Measurements from ENCODE around the gene RC3H2. TPM values are rescaled to one million over a fixed set of nuclear protein-coding genes. Genes with fewer than 3 reads are reported as not detected.
"Not testable (repeated sequence)": the region's sequence is repeated elsewhere in the genome, so short reads cannot be mapped to it uniquely, and the experiment has no call there.

Gene RC3H2
- total RNA-seq, 6 experiments from 2014 or later = 14.1 to 20.7 (median 19.4) TPM

GRCh38 chr9:122912964-122913673 lies 8.0 kb upstream of the RC3H2 start, which contains the start of gene ZBTB6:
Gene ZBTB6, minus strand, starts transcription at chr9:122913323. Its CDS starts 1,251 bp downstream, at chr9:122912072.
- intact Hi-C loops (cut with DNase I) = no loop called here
- WGBS (ENCODE audit: insufficient coverage, low coverage, low lambda C conversion rate, missing lambda C conversion rate) = under 1% methylated on average over 32 of the region's 35 CpGs
- Histone ChIP-seq H3K27me3 (no peaks in the 10 kb centered on the region), H3K27ac (peak within 1 kb of the TSS in 2 of 3 donors; percentile 53 to 70), H3K9me3 (no peaks in the 10 kb centered on the region), H3K4me3 (peak within 1 kb of the TSS; percentile 82 to 90 (median 85)), H3K4me1 (peaks cover 0 to 9% (median 0%) of the 10 kb centered on the region in 4 donors), H3K36me3 (peaks cover 0 to 10% (median 0%) of the 10 kb centered on the region in 4 donors)
- peak; percentile 99 to 100 (median 100) for ATAC-seq
- peak; percentile 66 to 85 (median 75) for DNase-seq
- TF ChIP-seq POLR2A (IDR thresholded peaks at IDR 0.05) (peak; percentile 48), CTCF (IDR thresholded peaks at IDR 0.05) (no peak)

GRCh38 chr9:122912671-122912963 lies 7.5 kb upstream of the RC3H2 start:
- Histone ChIP-seq H3K9me3 (no peaks in the 10 kb centered on the region), H3K27ac (peak overlapping the region in 2 of 3 donors; percentile 53 to 70), H3K27me3 (no peaks in the 10 kb centered on the region), H3K4me3 (peak overlapping the region; percentile 82 to 90 (median 85)), H3K4me1 (peaks cover 0 to 9% (median 0%) of the 10 kb centered on the region in 4 donors), H3K36me3 (peaks cover 0 to 10% (median 0%) of the 10 kb centered on the region in 4 donors)
- TF ChIP-seq CTCF (IDR thresholded peaks at IDR 0.05) = no peak
- no peak for TF ChIP-seq POLR2A (IDR thresholded peaks at IDR 0.05)
- WGBS (ENCODE audit: insufficient coverage, low coverage, low lambda C conversion rate, missing lambda C conversion rate) = 1% methylated on average over 9 of the region's 9 CpGs
- no peak for DNase-seq
- no peak for ATAC-seq
- intact Hi-C loops (cut with DNase I) = no loop called here

GRCh38 chr9:122906122-122906521 lies 963 bp upstream of the RC3H2 start:
- H3K27ac ChIP-seq; H3K9me3 ChIP-seq; intact Hi-C loops (cut with DNase I); H3K27me3 ChIP-seq; H3K4me3 ChIP-seq; ATAC-seq; DNase-seq; H3K36me3 ChIP-seq: not testable (repeated sequence)
- peaks cover 0 to 12% (median 0%) of the 10 kb centered on the region in 4 donors for H3K4me1 ChIP-seq
- 95% methylated on average over 16 of the region's 16 CpGs for WGBS (ENCODE audit: insufficient coverage, low coverage, low lambda C conversion rate, missing lambda C conversion rate)

GRCh38 chr9:122904466-122904822 lies 715 bp downstream of the RC3H2 start:
- WGBS (ENCODE audit: insufficient coverage, low coverage, low lambda C conversion rate, missing lambda C conversion rate) = 1% methylated on average over 7 of the region's 8 CpGs
- ATAC-seq = peak; percentile 43 to 47 (median 44)
- intact Hi-C loops (cut with DNase I) = no loop called here
- Histone ChIP-seq H3K27me3 (no peaks in the 10 kb centered on the region), H3K4me1 (peaks cover 0 to 12% (median 0%) of the 10 kb centered on the region in 4 donors), H3K4me3 (peak overlapping the region; percentile 87 to 94 (median 92)), H3K9me3 (no peaks in the 10 kb centered on the region), H3K36me3 (no peaks in the 10 kb centered on the region), H3K27ac (peak overlapping the region; percentile 76 to 89 (median 86))
- TF ChIP-seq CTCF (IDR thresholded peaks at IDR 0.05) = no peak
- no peak for TF ChIP-seq POLR2A (IDR thresholded peaks at IDR 0.05)
- DNase-seq = peak in 2 of 3 donors; percentile 46 to 66

- TF ChIP-seq CTCF (IDR thresholded peaks at IDR 0.05) = no peak
- Histone ChIP-seq H3K36me3 (peaks cover 0 to 10% (median 5%) of the 10 kb centered on the region in 4 donors), H3K9me3 (no peaks in the 10 kb centered on the region), H3K4me3 (no peak overlapping the region), H3K27me3 (no peaks in the 10 kb centered on the region), H3K4me1 (peaks cover 0 to 12% (median 0%) of the 10 kb centered on the region in 4 donors), H3K27ac (peak overlapping the region in 1 of 3 donors; percentile 6)
- DNase-seq (no peak), ATAC-seq (no peak)
- intact Hi-C loops (cut with DNase I) = no loop called here
- 39% methylated on average over 2 of the region's 2 CpGs for WGBS (ENCODE audit: insufficient coverage, low coverage, low lambda C conversion rate, missing lambda C conversion rate)
Observed at GRCh38 chr9:122900791-122901190, 4.4 kb downstream of the RC3H2 start.

All from right lobe of liver (tissue), 6 donors.